HUES48 (cell line): Measurements from ENCODE around the gene TPD52L1.
A peak's percentile ranks its signal among the peaks of the same experiment; 100 is the strongest.

Experiments
- H3K27ac ChIP-seq: one replicate; pipeline ENCODE4 v1.7.0; 2013; ENCODE audit warnings: low read depth, low read length, inconsistent platforms
- H3K27me3 ChIP-seq: 2 replicates; pipeline ENCODE4 v1.6.1; 2013; ENCODE audit warnings: mild to moderate bottlenecking, low read length; ENCODE audit not compliant: control insufficient read depth, insufficient read depth
- H3K36me3 ChIP-seq: 2 replicates; pipeline ENCODE4 v1.6.1; 2013; ENCODE audit warnings: low read length; ENCODE audit not compliant: control insufficient read depth, insufficient read depth
- H3K4me1 ChIP-seq: 2 replicates; pipeline ENCODE4 v1.6.1; 2013; ENCODE audit warnings: mild to moderate bottlenecking, low read length; ENCODE audit not compliant: control insufficient read depth, insufficient read depth
- H3K4me3 ChIP-seq: 2 replicates; pipeline ENCODE4 v1.5.1; 2013; ENCODE audit warnings: mild to moderate bottlenecking, low read depth, low read length
- H3K9ac ChIP-seq: 2 replicates; pipeline ENCODE4 v1.6.1; 2013; ENCODE audit warnings: mild to moderate bottlenecking, low read depth, low read length, moderate library complexity
- H3K9me3 ChIP-seq: 2 replicates; pipeline ENCODE4 v1.6.1; 2013; ENCODE audit warnings: low read length; ENCODE audit not compliant: control insufficient read depth, insufficient read depth

The TPD52L1 gene

GRCh38 chr6:125153391-125154117, at the start of gene TPD52L1:
Gene TPD52L1 (plus strand): TSS chr6:125153773. CDS start chr6:125153952, 179 bp downstream.
- H3K4me1 ChIP-seq = no peaks in the 10 kb centered on the region
- H3K27ac ChIP-seq = no peak within 1 kb of the TSS
- H3K4me3 ChIP-seq = peak within 1 kb of the TSS; percentile 67
- H3K27me3 ChIP-seq = peaks cover 35% of the 10 kb centered on the region
- H3K9me3 ChIP-seq = no peaks in the 10 kb centered on the region
- no peaks in the 10 kb centered on the region for H3K36me3 ChIP-seq
- 0 out of 2 replicates have a peak within 1 kb of the TSS, but pooled peaks have one; percentile 26 for H3K9ac ChIP-seq

GRCh38 chr6:125104425-125104824, 49.1 kb upstream of the TPD52L1 start:
- Histone ChIP-seq H3K27ac (peak overlapping the region; percentile 80), H3K9ac (peak overlapping the region; percentile 0; the same call in 1 of the 2 replicates)

GRCh38 chr6:125107048-125107447, 46.5 kb upstream of the TPD52L1 start:
- H3K4me3 ChIP-seq = no peak overlapping the region
- peaks cover 3% of the 10 kb centered on the region; the same call in 1 of the 2 replicates for H3K9me3 ChIP-seq
- H3K27ac ChIP-seq = no peak overlapping the region
- peaks cover 22% of the 10 kb centered on the region for H3K4me1 ChIP-seq
- H3K27me3 ChIP-seq = no peaks in the 10 kb centered on the region
- H3K36me3 ChIP-seq = no peaks in the 10 kb centered on the region
- no peak overlapping the region for H3K9ac ChIP-seq

More at GRCh38 chr6:125104425-125104824, 49.1 kb upstream of the TPD52L1 start:
- H3K4me3 ChIP-seq = no peak overlapping the region
- no peaks in the 10 kb centered on the region for H3K36me3 ChIP-seq
- H3K27me3 ChIP-seq = no peaks in the 10 kb centered on the region
- H3K9me3 ChIP-seq = no peaks in the 10 kb centered on the region
- H3K4me1 ChIP-seq = peaks cover 28% of the 10 kb centered on the region

GRCh38 chr6:125107896-125108295, 45.7 kb upstream of the TPD52L1 start:
- Histone ChIP-seq H3K9me3 (peaks cover 3% of the 10 kb centered on the region; the same call in 1 of the 2 replicates), H3K27ac (no peak overlapping the region), H3K4me1 (peaks cover 21% of the 10 kb centered on the region), H3K36me3 (no peaks in the 10 kb centered on the region), H3K4me3 (no peak overlapping the region), H3K27me3 (no peaks in the 10 kb centered on the region), H3K9ac (no peak overlapping the region)

- Histone ChIP-seq H3K4me1 (no peaks in the 10 kb centered on the region), H3K4me3 (no peak overlapping the region), H3K9me3 (peaks cover 3% of the 10 kb centered on the region; the same call in 1 of the 2 replicates), H3K36me3 (no peaks in the 10 kb centered on the region), H3K27ac (no peak overlapping the region), H3K27me3 (no peaks in the 10 kb centered on the region), H3K9ac (no peak overlapping the region)
Measured at GRCh38 chr6:125110056-125110455, 43.5 kb upstream of the TPD52L1 start.

GRCh38 chr6:125111219-125111983, 42.2 kb upstream of the TPD52L1 start:
- H3K27me3 ChIP-seq = no peaks in the 10 kb centered on the region
- no peak overlapping the region for H3K9ac ChIP-seq
- H3K4me3 ChIP-seq = no peak overlapping the region
- no peaks in the 10 kb centered on the region for H3K4me1 ChIP-seq
- H3K27ac ChIP-seq = no peak overlapping the region
- peaks cover 3% of the 10 kb centered on the region; the same call in 1 of the 2 replicates for H3K9me3 ChIP-seq
- H3K36me3 ChIP-seq = no peaks in the 10 kb centered on the region

GRCh38 chr6:125112934-125113333, 40.6 kb upstream of the TPD52L1 start:
- Histone ChIP-seq H3K9me3 (peaks cover 3% of the 10 kb centered on the region; the same call in 1 of the 2 replicates), H3K27ac (no peak overlapping the region), H3K4me1 (no peaks in the 10 kb centered on the region), H3K27me3 (no peaks in the 10 kb centered on the region), H3K4me3 (no peak overlapping the region), H3K9ac (no peak overlapping the region), H3K36me3 (no peaks in the 10 kb centered on the region)

- no peak overlapping the region for H3K27ac ChIP-seq
- H3K4me3 ChIP-seq = no peak overlapping the region
- no peaks in the 10 kb centered on the region for H3K36me3 ChIP-seq
- no peak overlapping the region for H3K9ac ChIP-seq
- H3K9me3 ChIP-seq = peaks cover 3% of the 10 kb centered on the region; the same call in 1 of the 2 replicates
- H3K4me1 ChIP-seq = no peaks in the 10 kb centered on the region
- no peaks in the 10 kb centered on the region for H3K27me3 ChIP-seq
Measured at GRCh38 chr6:125114248-125114858, 39.2 kb upstream of the TPD52L1 start.

GRCh38 chr6:125116170-125116569, 37.4 kb upstream of the TPD52L1 start:
- no peaks in the 10 kb centered on the region for H3K36me3 ChIP-seq
- H3K9ac ChIP-seq = no peak overlapping the region
- H3K4me3 ChIP-seq = no peak overlapping the region
- no peak overlapping the region for H3K27ac ChIP-seq
- H3K27me3 ChIP-seq = no peaks in the 10 kb centered on the region
- H3K4me1 ChIP-seq = peaks cover 5% of the 10 kb centered on the region
- no peaks in the 10 kb centered on the region; the same call in 1 of the 2 replicates for H3K9me3 ChIP-seq

GRCh38 chr6:125116710-125117109, 36.9 kb upstream of the TPD52L1 start:
- H3K9me3 ChIP-seq = no peaks in the 10 kb centered on the region; the same call in 1 of the 2 replicates
- no peaks in the 10 kb centered on the region for H3K36me3 ChIP-seq
- peaks cover 5% of the 10 kb centered on the region for H3K4me1 ChIP-seq
- H3K9ac ChIP-seq = no peak overlapping the region
- no peak overlapping the region for H3K27ac ChIP-seq
- H3K27me3 ChIP-seq = no peaks in the 10 kb centered on the region
- no peak overlapping the region for H3K4me3 ChIP-seq
